Smooth muscle cell (in vitro differentiated cells): ENCODE results near the gene CLIC3. TPM values are rescaled to one million over a fixed set of nuclear protein-coding genes. Genes with fewer than 3 reads are reported as not detected.

Experiments
- DNase-seq: peaks from one replicate; lab custom pipeline; 2025; ENCODE audit not compliant: unreplicated experiment; lab: John Stamatoyannopoulos, UW
- H2AFZ ChIP-seq: fragments of 200-600 bp; sonication (generic); 2 replicates; pipeline ENCODE4 v1.6.0; 2016; ENCODE audit warnings: antibody characterized with exemption, low read depth, mild to moderate bottlenecking
- H3F3A ChIP-seq: fragments of 200-600 bp; sonication (generic); 2 replicates; pipeline ENCODE4 v1.6.0; 2017; ENCODE audit warnings: antibody characterized with exemption, low read depth
- H3K27ac ChIP-seq: fragments of 200-600 bp; sonication (generic); 2 replicates; pipeline ENCODE4 v1.5.1; 2016; ENCODE audit warnings: low read depth, mild to moderate bottlenecking
- H3K27me3 ChIP-seq: fragments of 200-600 bp; sonication (generic); 2 replicates; pipeline ENCODE4 v1.6.1; 2016; ENCODE audit warnings: low read depth, mild to moderate bottlenecking
- H3K36me3 ChIP-seq: fragments of 200-600 bp; sonication (generic); 2 replicates; pipeline ENCODE4 v1.5.1; 2016; ENCODE audit warnings: low read depth
- H3K4me1 ChIP-seq: fragments of 200-600 bp; sonication (generic); 2 replicates; pipeline ENCODE4 v1.5.1; 2016; ENCODE audit warnings: low read depth
- H3K4me2 ChIP-seq: fragments of 200-600 bp; sonication (generic); 2 replicates; pipeline ENCODE4 v1.6.0; 2016; ENCODE audit warnings: mild to moderate bottlenecking
- H3K4me3 ChIP-seq: fragments of 200-600 bp; sonication (generic); 2 replicates; pipeline ENCODE4 v1.5.1; 2016; ENCODE audit warnings: mild to moderate bottlenecking
- H3K79me2 ChIP-seq: fragments of 200-600 bp; sonication (generic); 2 replicates; pipeline ENCODE4 v1.6.0; 2016; ENCODE audit warnings: low read depth, mild to moderate bottlenecking
- H3K9ac ChIP-seq: fragments of 200-600 bp; sonication (generic); 2 replicates; pipeline ENCODE4 v1.6.0; 2016; ENCODE audit warnings: low read depth
- H3K9me3 ChIP-seq: fragments of 200-600 bp; sonication (generic); replicated peaks from 2 replicates; pipeline ENCODE4 v1.5.1; 2016; ENCODE audit warnings: low read depth
- H4K20me1 ChIP-seq: fragments of 200-600 bp; sonication (generic); 2 replicates; pipeline ENCODE4 v1.6.0; 2016; ENCODE audit warnings: low read depth
- CTCF ChIP-seq: fragments of 200-600 bp; sonication (generic); IDR thresholded peaks from 2 replicates; pipeline ENCODE4 v1.5.1; 2017; ENCODE audit warnings: borderline replicate concordance, mild to moderate bottlenecking, antibody characterized with exemption; ENCODE audit not compliant: insufficient read depth, poor library complexity, severe bottlenecking
- WGBS: methylation state at CpG from one replicate; pipeline ENCODE4 v1.1.7; 2016; ENCODE audit warnings: low lambda C conversion rate; 5-methylcytosine and 5-hydroxymethylcytosine counted together
- polyA plus RNA-seq: library from polyadenylated mRNA; unstranded; fragments of >200 nt; fragmentation: Nextera tagmentation; extraction: Ambion mirVana; gene quantifications from 2 replicates; pipeline ENCODE4 v1.2.1, GENCODE V29; 2016
- total RNA-seq: library from RNA; depleted of rRNA; stranded (reverse); fragments of >200 nt; gene quantifications from 2 replicates; pipeline ENCODE4 v1.2.3, GENCODE V29; 2014

The CLIC3 gene
- total and polyA plus RNA-seq, 2 experiments from 2014 or later, result 36.8 to 43.9 TPM

- H3K4me3 ChIP-seq, result no peak overlapping the region
Measured at GRCh38 chr9:136994888-136995230, 1.5 kb downstream of the CLIC3 start.

GRCh38 chr9:136994180-136994887 is 2.0 kb downstream of the CLIC3 start:
- WGBS, result 81% methylated on average over 31 of the region's 54 CpGs
- Histone ChIP-seq H3K4me2 (peak overlapping the region; percentile 31), H3K9me3 (no peaks in the 10 kb centered on the region), H2AFZ (no peak overlapping the region), H3K27me3 (no peaks in the 10 kb centered on the region), H3K4me3 (no peak overlapping the region), H3K79me2 (no peaks in the 10 kb centered on the region), H3K27ac (no peak overlapping the region), H3K4me1 (peaks cover 18% of the 10 kb centered on the region), H4K20me1 (no peaks in the 10 kb centered on the region), H3F3A (peaks cover 3% of the 10 kb centered on the region), H3K9ac (no peak overlapping the region), H3K36me3 (no peaks in the 10 kb centered on the region)
- DNase-seq, result no peak
- no peak for TF ChIP-seq CTCF

More at GRCh38 chr9:136994888-136995230, 1.5 kb downstream of the CLIC3 start:
- Histone ChIP-seq H2AFZ (no peak overlapping the region), H3F3A (peaks cover 3% of the 10 kb centered on the region), H3K4me1 (peaks cover 18% of the 10 kb centered on the region), H3K27ac (no peak overlapping the region), H3K79me2 (no peaks in the 10 kb centered on the region), H3K9ac (no peak overlapping the region), H3K36me3 (no peaks in the 10 kb centered on the region), H3K4me2 (peak overlapping the region; percentile 31), H3K27me3 (no peaks in the 10 kb centered on the region), H4K20me1 (no peaks in the 10 kb centered on the region), H3K9me3 (no peaks in the 10 kb centered on the region)
- TF ChIP-seq CTCF, result no peak
- WGBS, result 64% methylated on average over 10 of the region's 40 CpGs
- DNase-seq, result no peak

GRCh38 chr9:136992819-136993369 is 3.5 kb downstream of the CLIC3 start:
- DNase-seq, result no peak
- H3K27me3 ChIP-seq, result no peaks in the 10 kb centered on the region
- H4K20me1 ChIP-seq, result no peaks in the 10 kb centered on the region
- H3K4me3 ChIP-seq, result peak overlapping the region; percentile 93
- no peaks in the 10 kb centered on the region for H3K9me3 ChIP-seq
- peaks cover 3% of the 10 kb centered on the region for H3F3A ChIP-seq
- H3K4me1 ChIP-seq, result peaks cover 18% of the 10 kb centered on the region
- H3K4me2 ChIP-seq, result peak overlapping the region; percentile 97
- TF ChIP-seq CTCF, result no peak
- 45% methylated on average over 18 of the region's 18 CpGs for WGBS
- no peaks in the 10 kb centered on the region for H3K79me2 ChIP-seq
- H3K9ac ChIP-seq, result peak overlapping the region; percentile 57
- no peaks in the 10 kb centered on the region for H3K36me3 ChIP-seq
- peak overlapping the region; percentile 84 for H2AFZ ChIP-seq
- H3K27ac ChIP-seq, result no peak overlapping the region
